HCT116 (cell line): Measurements from ENCODE around the gene C9orf43.

Source experiments
- CTCF ChIP-seq, 3 experiments: fragments of 200-600 bp in 1 of 3; sonication (generic) in 1 of 3; IDR thresholded peaks in 2 of 3; conservative IDR thresholded peaks in 1 of 3; 2 replicates each; pipeline ENCODE4 v1.5.1; 2012 to 2017; ENCODE audit warnings: low read depth in 2 of 3, low read length in 2 of 3, antibody characterized with exemption in 1 of 3, borderline replicate concordance in 1 of 3, control low read depth in 1 of 3, mild to moderate bottlenecking in 1 of 3, mixed read lengths in 1 of 3, mixed run types in 1 of 3, moderate library complexity in 1 of 3; ENCODE audit not compliant: insufficient read depth in 1 of 3
- MAX ChIP-seq: IDR thresholded peaks from 2 replicates; pipeline ENCODE4 v1.6.1; 2012
- POLR2A ChIP-seq: IDR thresholded peaks from 2 replicates; pipeline ENCODE4 v1.7.0; 2011; ENCODE audit warnings: borderline replicate concordance; ENCODE audit not compliant: insufficient read depth, insufficient read length; ENCODE audit errors: extremely low read depth
- POLR2AphosphoS5 ChIP-seq: IDR thresholded peaks from 2 replicates; pipeline ENCODE4 v1.6.1; 2011; ENCODE audit warnings: mild to moderate bottlenecking, low read depth, low read length, moderate library complexity
- RAD21 ChIP-seq: IDR thresholded peaks from 2 replicates; pipeline ENCODE4 v1.6.1; 2012; ENCODE audit warnings: low read depth, mild to moderate bottlenecking

GRCh38 chr9:113390192-113390960 is 20.2 kb upstream of the C9orf43 start:
- TF ChIP-seq CTCF (IDR thresholded peaks at IDR 0.05 in 2 of 3, conservative IDR thresholded peaks at IDR 0.05 in 1 of 3; ENCODE audit: borderline replicate concordance in 1 of 3, insufficient read depth in 1 of 3, low read depth in 2 of 3, low read length in 2 of 3), result no peak
- TF ChIP-seq RAD21, result no peak
- TF ChIP-seq POLR2AphosphoS5, result no peak
- TF ChIP-seq POLR2A, result no peak
- no peak for TF ChIP-seq MAX
